ENCODE data around the gene HABP4.
A peak's percentile ranks its signal among the peaks of the same experiment; 100 is the strongest.

Gene HABP4

DNA sequence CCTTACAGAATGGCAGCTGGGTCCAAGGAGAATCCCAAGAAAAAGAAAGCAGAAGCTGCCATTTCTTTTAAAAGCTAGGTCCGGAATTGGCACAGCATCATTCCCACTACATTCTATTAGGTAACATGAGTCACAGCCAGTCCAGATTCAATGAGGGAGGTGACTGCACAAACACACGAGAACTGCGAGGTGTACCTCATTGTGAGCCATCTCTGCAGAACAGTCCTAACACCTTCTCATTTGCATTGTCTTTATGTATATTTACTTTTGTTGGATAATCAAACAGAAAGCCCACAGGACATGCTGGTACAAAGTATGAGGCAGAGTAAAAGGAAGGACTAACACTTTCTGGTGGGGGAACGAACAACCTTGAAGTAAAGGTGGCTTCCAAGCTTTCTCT is 14.6 kb upstream of the HABP4 start:
- FAIRE-seq, result no peak
- no peak for DNase-seq (ENCODE audit: insufficient read length, low spot score)

DNA sequence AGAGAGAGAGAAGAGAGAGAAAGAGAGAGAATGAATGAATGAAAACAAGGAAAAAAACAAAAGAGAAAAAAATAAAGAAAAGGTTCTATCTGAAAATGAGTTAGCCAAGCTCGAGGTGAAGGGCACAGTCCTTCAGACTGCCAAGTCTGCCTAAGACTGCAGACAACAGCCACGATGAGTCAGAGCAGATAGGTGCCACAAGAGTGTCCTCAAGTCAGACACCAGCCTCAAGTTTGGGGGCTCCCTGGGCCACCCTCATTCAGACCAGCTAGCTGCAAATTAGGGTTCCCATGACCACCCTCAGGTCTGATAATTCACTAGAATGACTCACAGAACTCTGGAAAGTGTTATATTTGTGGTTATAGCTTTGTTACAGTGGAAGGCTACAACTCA is 13.9 kb upstream of the HABP4 start:
- no peak for DNase-seq (ENCODE audit: insufficient read length, low spot score)
- FAIRE-seq, result no peak

DNA sequence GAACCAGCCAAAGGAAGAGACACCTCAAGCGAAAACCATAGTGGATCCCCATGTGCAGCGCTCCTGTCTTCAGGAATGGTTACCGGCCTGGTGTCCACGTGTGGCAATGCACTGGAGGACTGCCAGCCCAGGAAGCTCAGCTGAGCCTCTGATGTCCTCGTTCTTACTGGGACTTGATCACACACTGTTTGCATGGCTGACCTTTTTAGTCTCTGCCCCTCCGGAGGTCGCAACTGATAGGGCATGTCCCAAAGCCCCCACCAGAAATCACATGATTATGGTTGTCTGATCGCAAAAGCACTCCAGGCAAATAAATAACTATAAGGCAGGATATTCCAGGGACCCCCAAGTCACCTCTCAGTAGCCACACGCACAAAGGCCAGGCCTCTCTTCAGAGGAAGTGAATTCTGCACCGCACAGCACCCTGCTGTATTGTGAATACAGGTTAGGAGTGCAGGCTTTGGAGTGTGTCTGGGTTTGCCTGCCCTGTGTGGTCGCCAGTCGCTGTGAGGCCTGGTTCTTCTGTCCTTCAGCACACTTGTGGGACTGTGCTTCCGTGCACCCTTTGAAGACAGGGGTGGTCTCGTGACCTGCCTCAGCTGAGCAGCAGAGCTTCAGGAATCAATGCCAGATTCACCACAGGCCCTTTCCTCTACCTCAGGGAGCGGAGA is 13.4 kb upstream of the HABP4 start:
- no peak for FAIRE-seq
- DNase-seq (ENCODE audit: insufficient read length, low spot score), result no peak

DNA sequence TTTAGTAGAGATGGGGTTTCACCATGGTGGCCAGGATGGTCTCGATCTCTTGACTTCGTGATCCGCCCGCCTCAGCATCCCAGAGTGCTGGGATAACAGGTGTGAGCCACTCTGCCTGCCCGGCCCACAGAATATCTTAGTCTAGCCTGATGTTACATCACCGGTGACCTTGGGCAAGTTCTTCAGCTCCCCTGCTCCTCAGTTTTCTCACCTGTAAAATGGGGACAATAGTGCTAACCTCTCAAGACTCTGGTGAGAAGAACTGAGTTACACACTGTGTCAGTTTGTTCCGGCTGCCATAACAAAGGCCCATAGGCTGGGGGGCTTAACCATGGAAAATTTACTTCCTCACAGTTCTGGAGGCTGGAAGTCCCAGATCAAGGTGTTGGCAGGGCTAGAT is 12.5 kb upstream of the HABP4 start:
- DNase-seq (ENCODE audit: insufficient read length, low spot score) (no peak), FAIRE-seq (no peak)

DNA sequence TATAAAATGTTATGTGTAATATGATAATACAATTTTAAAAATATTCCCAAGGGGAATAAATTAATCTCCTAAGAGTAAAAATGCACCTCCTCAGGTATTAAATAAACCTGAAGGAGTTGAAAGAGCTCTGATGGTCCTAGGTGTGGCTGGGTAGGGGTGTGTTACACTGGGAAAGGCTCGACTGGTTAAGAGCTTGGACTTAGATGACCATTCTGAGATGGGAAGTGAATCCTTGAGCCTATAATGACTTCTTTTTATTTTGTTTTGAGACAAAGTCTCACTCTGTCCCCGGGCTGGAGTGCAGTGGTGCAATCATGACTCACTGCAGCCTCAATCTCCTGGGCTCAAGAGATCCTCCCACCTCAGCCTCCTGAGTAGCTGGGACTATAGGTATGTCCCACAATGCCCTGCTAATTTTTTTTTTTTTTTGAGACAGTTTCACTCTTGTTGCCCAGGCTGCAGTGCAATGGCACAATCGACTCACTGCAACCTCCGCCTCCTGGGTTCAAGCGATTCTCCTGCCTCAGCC is 9.2 kb upstream of the HABP4 start:
- FAIRE-seq, result no peak

DNA sequence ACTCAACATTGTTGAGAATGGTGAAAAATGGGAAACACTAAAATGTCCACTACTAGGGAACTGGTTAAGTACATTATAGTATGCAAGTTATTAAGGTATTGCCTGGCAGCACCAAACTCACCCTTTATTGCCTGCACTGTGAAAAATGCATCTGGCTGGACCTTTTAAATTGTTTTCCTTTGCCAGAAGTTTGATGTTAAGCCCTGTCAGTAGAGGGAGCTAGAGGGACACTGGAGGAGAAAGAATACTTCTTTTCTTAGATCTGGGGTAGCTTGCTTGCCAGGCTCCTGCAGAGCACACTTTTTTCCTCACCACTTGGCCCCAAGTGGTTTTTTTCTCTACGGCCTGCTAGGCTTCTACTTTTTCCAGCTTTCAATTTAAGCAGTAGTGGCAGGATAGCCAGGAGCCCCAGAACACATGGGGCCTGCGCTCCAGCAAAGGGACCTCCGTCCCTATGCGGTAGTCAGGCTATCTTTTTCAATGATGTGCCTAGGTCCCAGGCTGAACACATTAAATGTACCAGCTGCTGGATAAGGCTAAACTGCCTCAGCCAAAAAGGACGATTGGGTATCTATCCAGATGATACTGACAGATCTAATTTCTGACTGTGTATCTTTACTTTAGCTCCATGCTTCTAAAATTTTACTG is 8.0 kb upstream of the HABP4 start:
- DNase-seq (ENCODE audit: insufficient read length, low spot score) (no peak), FAIRE-seq (peak; percentile 51)

More for the DNA sequence above, 9.2 kb upstream of the HABP4 start:
- no peak for DNase-seq (ENCODE audit: insufficient read length, low spot score)

DNA sequence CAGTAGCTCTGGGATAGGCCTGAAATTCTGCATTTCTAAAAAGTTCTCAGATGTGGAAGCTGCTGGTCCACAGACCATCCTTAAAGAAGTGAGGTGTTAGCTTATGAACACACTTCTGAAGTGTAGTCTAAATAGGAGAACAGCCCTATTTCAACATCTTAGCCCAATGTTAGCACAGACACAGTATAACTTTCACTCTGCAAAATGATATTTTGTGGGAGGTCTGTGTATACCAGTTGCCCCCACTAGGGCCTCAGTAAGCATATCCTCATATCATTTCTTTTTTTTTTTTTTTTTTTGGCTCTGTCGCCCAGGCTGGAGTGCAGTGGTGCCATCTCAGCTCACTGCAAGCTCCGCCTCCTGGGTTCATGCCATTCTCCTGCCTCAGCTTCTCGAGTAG is 7.5 kb upstream of the HABP4 start:
- no peak for DNase-seq (ENCODE audit: insufficient read length, low spot score)
- FAIRE-seq, result no peak

DNA sequence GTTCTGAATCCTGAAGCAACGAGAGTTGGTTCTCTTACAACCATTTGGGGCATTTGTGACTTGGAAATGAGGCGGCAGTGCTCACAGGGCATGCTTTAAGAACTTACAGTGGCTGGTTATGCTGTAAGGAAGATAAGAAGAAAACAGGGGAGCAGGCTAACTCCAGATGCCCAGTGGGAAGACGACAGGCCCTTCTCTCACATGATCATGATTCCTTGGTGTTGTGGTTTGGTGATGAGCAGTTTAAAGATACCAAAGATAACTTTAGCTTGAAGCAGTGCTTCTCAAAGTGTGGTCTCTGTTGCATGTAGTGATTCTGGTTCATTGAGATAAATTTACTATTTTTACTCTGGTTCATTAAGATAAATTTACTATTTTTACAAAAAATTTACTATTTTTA is 2.6 kb upstream of the HABP4 start:
- DNase-seq (ENCODE audit: insufficient read length, low spot score) (no peak), FAIRE-seq (no peak)

DNA sequence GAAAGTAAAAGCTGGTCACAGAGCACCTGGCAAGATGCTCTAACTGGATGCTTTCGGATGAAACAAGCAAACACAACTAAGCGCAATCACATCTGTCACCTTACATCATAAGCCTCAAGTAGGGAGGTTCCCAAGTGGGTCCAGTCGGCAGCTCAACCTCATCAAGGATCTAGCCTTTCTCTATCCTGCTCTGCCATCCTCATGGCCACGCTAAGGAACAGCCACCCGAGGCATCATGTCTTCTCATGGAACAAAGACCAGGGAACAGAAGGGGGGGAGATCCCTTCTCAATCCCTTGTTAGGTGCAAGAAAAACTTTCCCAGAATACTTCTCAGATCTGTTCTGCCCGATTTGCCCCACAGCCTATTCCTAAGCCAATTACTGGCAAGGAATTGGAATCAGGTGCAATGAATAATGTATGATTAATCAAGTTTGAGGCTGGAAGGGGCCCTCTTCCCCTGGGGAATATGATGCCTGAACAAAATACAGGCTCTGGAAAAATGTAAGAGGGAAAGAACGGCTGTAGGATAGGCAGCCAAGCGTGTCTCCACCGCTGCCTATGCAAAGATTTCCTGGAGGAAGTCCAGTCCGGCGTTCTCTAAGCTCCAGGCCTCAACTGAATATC is 1.3 kb upstream of the HABP4 start:
- DNase-seq (ENCODE audit: insufficient read length, low spot score) (no peak), FAIRE-seq (no peak)

DNA sequence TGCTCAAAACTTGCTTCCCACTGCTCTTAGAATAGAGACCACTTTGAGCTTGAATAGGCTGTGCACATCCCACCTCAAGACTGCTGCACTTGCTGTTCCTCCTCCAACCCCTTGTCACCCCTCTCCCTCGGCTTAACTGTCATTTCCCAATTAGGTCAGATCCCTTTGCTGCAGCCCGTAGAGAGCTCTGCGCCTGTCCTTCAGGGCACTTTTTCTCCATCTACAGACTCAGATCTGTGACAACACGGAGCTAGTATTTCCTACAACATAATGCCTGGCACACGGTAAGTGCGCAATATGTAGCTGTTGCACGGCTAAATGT is 485 bp upstream of the HABP4 start:
- DNase-seq (ENCODE audit: insufficient read length, low spot score), result no peak
- no peak for FAIRE-seq

DNA sequence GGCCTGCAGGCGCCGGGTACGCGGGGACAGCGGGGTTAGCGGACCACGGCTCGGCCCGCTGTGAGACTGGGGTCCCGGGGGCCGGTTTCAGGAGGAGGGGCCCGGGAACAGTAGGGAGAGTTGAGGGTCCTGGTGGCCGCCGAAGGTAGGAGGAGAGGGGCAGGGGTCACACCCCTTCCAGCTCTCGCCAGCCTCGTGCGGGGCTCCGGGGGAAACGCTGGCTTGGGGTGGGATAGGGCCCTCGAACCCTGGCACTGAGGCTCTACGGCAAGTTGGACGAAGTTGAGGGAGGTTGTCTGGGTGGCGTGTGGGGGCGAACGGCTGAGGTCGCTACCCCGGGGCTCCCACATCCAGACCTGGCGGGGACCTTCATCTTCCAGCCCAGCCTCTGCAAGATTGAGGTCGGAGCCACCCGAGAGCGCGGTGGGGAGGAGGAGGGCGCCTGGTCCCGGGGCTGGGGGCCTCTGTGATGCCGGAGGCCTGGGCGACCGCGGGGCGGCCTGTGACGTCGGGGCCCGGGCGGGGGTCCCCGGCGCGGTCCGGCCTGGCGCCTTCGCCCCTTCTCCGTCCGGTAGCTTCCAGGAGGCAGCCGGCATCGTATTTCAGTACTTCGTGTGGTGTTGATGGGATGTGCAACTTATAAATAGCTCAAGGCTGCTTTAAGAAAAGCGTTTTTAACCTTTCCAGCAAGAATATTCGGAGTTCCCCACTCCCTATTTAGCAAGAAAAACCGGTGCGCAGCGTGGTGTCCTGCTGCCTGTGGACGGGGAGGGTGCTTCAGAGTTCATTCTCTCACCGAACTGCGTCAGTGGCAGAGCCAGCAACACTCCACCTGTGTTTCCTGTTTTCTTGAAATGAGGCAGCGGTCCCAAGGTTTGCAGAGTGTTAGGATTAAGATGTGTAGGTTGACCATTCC is 902 bp downstream of the HABP4 start:
- DNase-seq (ENCODE audit: insufficient read length, low spot score) (peak; percentile 18), FAIRE-seq (no peak)

DNA sequence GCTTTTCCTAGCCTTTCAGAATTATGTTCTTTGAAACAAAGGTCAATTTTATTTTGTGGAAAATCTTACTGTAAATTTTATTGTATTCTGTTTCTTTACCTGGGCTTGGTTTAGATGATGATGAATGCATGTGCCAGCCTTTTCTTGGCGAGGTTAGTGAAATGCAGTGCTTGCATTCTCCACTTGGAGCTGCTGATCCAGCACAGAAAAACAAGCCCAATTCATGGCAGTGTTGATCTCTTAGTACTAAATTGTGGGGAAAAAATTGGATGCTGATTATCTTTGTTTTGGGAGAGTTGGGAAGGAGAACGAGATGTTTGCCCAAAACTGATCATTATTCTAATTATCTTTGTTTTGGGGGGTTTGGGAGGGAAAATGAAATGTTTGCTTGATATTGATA is 3.7 kb downstream of the HABP4 start:
- FAIRE-seq, result no peak
- DNase-seq (ENCODE audit: insufficient read length, low spot score), result no peak

DNA sequence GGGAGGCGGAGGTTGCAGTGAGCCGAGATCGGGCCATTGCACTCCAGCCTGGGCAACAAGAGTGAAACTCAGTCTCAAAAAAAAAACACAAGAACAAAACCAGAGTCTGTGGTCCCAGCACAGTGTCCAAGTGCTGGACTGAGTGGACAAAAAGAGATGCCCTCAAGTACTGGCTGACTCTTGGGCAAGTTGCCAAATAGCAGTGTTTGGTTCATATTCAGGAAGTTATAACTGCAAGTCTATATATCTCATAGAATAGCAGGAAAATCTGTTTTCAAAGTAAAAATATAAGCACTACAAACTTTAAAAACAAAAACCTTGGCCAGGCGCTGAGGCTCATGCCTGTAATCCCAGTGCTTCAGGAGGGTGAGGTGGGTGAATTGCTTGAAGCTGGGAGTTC is 7.3 kb downstream of the HABP4 start:
- DNase-seq (ENCODE audit: insufficient read length, low spot score) (no peak), FAIRE-seq (no peak)

DNA sequence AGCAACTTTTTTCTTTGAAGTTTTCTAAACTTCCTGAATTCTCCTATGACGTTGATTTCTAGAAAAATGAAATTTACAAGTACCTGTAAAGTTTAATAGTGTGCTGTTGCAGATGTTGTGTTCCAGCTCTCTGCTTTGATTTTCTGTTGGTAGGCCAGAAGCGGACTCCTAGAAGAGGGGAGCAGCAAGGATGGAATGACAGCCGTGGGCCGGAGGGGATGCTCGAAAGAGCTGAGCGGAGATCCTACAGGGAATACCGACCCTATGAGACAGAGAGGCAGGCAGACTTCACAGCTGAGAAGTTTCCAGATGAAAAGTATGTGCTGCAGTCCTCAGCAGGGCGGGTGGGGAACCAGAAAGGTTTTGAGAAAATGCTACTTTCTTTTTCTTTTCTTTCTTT is 8.3 kb downstream of the HABP4 start:
- FAIRE-seq (no peak), DNase-seq (ENCODE audit: insufficient read length, low spot score) (no peak)

DNA sequence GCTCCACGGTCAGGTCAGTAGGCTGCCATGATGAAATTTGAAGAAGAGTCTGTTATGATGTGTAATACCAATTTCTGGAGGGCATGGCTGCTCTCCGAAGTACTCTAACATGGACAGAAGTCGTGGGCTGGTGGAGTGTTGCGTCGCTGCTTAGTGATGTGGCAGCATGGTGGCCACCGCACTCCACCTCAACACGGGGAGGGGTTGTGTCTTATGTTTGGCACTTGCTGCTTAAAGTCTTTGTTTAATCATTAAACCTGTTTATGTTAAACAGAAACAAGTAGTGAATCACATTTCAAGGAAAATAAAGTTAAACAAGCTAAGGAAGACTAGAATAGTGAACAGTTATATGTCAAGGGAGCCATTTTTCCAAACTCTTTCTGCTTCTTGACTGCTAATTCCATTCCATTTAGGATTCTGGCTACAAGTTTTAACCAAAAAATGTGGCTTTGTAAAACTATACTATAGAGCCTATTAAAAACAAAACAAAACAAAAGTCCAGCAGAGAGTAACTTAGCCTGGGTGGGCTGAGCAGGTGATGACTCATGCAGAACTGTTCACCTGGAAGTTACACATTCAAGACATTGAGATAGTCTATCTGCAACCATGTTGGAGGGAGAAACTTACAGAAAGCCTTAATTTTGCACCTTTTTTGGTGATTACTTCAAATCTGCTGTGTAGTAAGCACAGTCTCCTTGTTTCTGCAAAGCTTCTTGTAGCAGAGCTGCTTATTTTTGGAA is 9.5 kb downstream of the HABP4 start:
- DNase-seq (ENCODE audit: insufficient read length, low spot score), result no peak
- no peak for FAIRE-seq

DNA sequence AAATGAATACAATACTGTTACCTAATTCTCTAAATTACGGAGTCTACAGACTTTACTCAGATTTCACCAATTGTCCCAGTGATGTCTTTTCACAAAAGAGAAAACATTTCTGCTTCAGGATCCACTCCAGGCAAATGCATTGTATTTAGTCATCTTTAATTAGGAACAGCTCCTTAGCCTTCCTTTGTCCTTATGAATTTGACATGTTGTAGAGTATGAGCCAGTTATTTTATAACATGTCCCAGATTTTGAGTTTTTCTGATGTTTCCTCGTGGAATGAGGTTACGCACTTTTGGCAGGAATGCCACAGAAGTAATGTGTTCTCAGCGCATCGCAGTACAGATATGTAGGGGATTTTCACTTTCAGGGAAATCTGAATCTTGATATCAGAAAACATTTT is 10.5 kb downstream of the HABP4 start:
- DNase-seq (ENCODE audit: insufficient read length, low spot score), result no peak
- no peak for FAIRE-seq

DNA sequence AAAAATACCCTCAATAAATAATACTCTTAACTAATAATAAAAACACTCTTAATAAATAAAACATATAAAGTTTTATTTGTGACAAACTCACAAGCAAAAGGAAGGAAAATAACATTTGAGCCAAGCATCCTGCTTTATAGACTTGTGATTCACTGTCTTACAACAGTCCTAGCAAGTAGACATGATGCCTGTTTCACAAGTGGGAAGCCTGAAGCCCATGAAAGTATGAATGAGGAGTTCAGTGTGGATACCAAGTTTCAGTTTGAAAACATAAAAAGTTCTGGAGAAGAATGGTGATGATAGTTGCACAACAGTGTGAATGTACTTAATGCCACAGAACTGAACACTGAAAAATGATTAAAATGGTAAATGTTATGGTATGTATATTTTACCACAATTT is 10.9 kb downstream of the HABP4 start:
- DNase-seq (ENCODE audit: insufficient read length, low spot score) (no peak), FAIRE-seq (no peak)

DNA sequence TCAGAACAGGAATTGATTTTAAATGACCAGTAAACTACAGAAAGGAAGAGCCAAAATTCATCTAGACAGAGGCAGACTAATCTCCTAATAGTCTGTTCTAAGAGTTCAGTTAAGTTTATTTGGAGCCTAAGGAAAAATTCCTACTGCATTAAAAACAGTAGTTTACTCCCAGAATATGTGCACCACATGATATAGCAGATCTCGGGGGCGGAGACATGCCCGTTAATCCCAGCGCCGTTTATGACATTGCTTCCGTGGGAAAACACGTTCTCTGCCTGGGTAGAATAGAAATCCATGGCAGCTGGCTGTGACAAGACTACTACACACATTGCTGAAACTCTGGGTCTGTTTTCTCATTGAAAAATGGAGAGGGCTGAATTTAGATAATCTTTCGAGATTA is 11.4 kb downstream of the HABP4 start:
- FAIRE-seq (no peak), DNase-seq (ENCODE audit: insufficient read length, low spot score) (no peak)

DNA sequence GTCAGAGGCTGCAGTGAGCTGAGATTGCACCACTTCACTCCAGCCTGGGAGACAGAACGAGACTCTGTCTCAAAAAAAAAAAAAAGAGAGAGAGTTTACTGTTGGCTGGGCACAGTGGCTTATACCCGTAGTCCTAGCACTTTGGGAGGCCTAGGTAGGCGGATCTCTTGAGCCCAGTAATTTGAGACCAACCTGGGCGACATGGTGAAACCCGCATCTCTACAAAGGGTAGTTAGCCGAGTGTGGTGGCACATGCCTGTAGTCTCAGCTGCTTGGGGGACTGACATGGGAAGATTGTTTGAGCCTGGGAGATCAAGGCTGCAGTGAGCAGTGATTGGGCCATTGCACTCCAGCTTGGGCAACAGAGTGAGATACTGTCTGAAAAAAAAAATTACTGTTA is 12.6 kb downstream of the HABP4 start:
- DNase-seq (ENCODE audit: insufficient read length, low spot score) (no peak), FAIRE-seq (no peak)

DNA sequence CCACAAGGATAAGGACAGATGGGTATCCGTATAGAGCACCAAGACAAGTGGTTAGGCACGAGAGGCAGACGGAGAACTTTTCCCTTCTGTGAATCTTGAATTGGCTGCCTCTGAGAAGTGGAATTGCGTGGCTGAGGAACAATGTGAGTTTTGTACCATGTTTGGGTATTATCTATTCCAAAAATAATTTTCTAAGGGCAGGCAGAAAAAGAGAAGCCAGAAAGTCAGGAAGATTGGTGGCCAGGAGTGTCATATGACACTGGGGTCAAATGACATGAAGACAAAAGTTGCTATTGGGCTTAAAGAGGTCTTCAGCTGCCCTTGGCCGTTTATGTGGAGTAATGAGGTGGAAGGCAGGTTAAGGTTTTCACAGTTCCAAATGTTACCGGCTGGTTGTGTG is 14.5 kb downstream of the HABP4 start:
- DNase-seq (ENCODE audit: insufficient read length, low spot score) (no peak), FAIRE-seq (no peak)

DNA sequence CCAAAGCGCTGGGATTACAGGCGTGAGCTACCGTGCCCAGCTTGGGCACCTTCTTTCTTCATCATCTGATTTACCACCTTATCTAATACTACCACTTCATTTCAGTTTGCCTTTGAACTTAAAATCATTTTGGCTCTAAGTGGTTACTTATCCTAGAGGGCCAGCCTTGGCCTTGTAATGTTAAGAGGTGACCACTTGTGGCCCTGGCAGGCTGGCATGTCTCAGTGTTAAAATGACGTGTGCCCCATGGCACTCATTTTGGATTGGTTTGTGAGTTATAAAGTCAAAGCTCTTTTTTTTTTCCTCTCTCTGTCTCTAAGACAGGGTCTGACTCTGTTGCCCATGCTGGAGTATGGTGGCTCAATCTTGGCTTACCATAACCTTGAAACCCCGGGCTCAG is 17.8 kb downstream of the HABP4 start:
- FAIRE-seq (no peak), DNase-seq (ENCODE audit: insufficient read length, low spot score) (no peak)

All from GM19239 (cell line).